A549 treated with CORT108297 at 1 μM for 4 hours (cell line): Measurements from ENCODE around the gene RFPL4AL1. TPM values are rescaled to one million over a fixed set of nuclear protein-coding genes. Genes with fewer than 3 reads are reported as not detected.

Experiments used
- total RNA-seq: library from RNA; stranded (reverse); fragments of 200-300 nt; extraction: Qiagen RNA extraction; gene quantifications from 5 replicates; pipeline ENCODE4 v1.2.3, GENCODE V29; 2022

RFPL4AL1 gene
- total RNA-seq: 0.28 TPM in 1 of 5 replicates, not detected in the others

GRCh38 chr19:55768818-55769217 is at the start of gene RFPL4AL1:
Gene RFPL4AL1, plus strand, starts transcription at chr19:55769118. Its CDS starts 2,687 bp downstream, at chr19:55771805.

GRCh38 chr19:55738302-55738701 is 30.6 kb upstream of the RFPL4AL1 start, which contains the start of gene NLRP9:
Gene NLRP9, minus strand, starts transcription at chr19:55738402. Its CDS starts 28 bp downstream, at chr19:55738374.

GRCh38 chr19:55758797-55759196 is 10.1 kb upstream of the RFPL4AL1 start, which contains the start of gene RFPL4A:
Gene RFPL4A, plus strand, starts transcription at chr19:55759097. Its CDS starts 2,704 bp downstream, at chr19:55761801.

Other genes starting within 250 kb of the RFPL4AL1 start
- 1.6 to 2.8 TPM (median 2.3 TPM) in 5 replicates for gene SBK2, start 232.0 kb upstream of the RFPL4AL1 start, total RNA-seq
- 1.7 to 2.0 TPM (median 1.9 TPM) in 5 replicates for gene SBK3, start 223.6 kb upstream of the RFPL4AL1 start, total RNA-seq
- 15.7 to 31.2 TPM (median 28.5 TPM) in 5 replicates for gene ZNF579, start 188.3 kb upstream of the RFPL4AL1 start, total RNA-seq
- gene FIZ1, start 169.6 kb upstream of the RFPL4AL1 start, total RNA-seq: 17.6 to 24.7 TPM (median 24.3 TPM) in 5 replicates
- gene ZNF524, start 168.8 kb upstream of the RFPL4AL1 start, total RNA-seq: 13.4 to 21.2 TPM (median 20.6 TPM) in 5 replicates
- 7.3 to 13.8 TPM (median 12.5 TPM) in 5 replicates for gene ZNF865, start 163.5 kb upstream of the RFPL4AL1 start, total RNA-seq
- 5.6 to 6.2 TPM (median 5.8 TPM) in 5 replicates for gene ZNF784, start 144.6 kb upstream of the RFPL4AL1 start, total RNA-seq
- 29.4 to 56.4 TPM (median 50.5 TPM) in 5 replicates for gene ZNF580, start 128.1 kb upstream of the RFPL4AL1 start, total RNA-seq
- 36.6 to 52.1 TPM (median 49.2 TPM) in 5 replicates for gene ZNF581, start 125.5 kb upstream of the RFPL4AL1 start, total RNA-seq
- 14.1 to 20.4 TPM (median 19.1 TPM) in 5 replicates for gene CCDC106, start 120.9 kb upstream of the RFPL4AL1 start, total RNA-seq
- gene U2AF2, start 114.1 kb upstream of the RFPL4AL1 start, total RNA-seq: 264 to 319 TPM (median 303 TPM) in 5 replicates
- gene EPN1, start 93.9 kb upstream of the RFPL4AL1 start, total RNA-seq: 135 to 220 TPM (median 215 TPM) in 5 replicates
- gene NLRP9, start 30.7 kb upstream of the RFPL4AL1 start, total RNA-seq: not detected in 5 replicates
- gene RFPL4A, start 10.0 kb upstream of the RFPL4AL1 start, total RNA-seq: 0.31 to 0.54 TPM (median 0.45 TPM) in 5 replicates
- 0.05 to 0.08 TPM (median 0.06 TPM) in 4 of 5 replicates, not detected in the other for gene NLRP11, start 62.9 kb downstream of the RFPL4AL1 start, total RNA-seq
- gene NLRP4, start 67.4 kb downstream of the RFPL4AL1 start, total RNA-seq: not detected in 5 replicates
- gene NLRP13, start 163.2 kb downstream of the RFPL4AL1 start, total RNA-seq: 0.02 TPM in 1 of 5 replicates, not detected in the others
- not detected in 5 replicates for gene NLRP8, start 178.7 kb downstream of the RFPL4AL1 start, total RNA-seq
- gene NLRP5, start 217.7 kb downstream of the RFPL4AL1 start, total RNA-seq: not detected in 5 replicates